Fibroblast of pulmonary artery (primary cell): ENCODE measurements around the gene ESF1.
"Not testable (repeated sequence)": the region's sequence is repeated elsewhere in the genome, so short reads cannot be mapped to it uniquely, and the experiment has no call there.

ENCODE experiments used
- DNase-seq: peaks from one replicate; pipeline ENCODE4 v3.0.0-alpha.2; 2010; ENCODE audit warnings: low read depth
- H3K4me3 ChIP-seq: replicated peaks from 2 replicates; pipeline ENCODE4 v1.5.1; 2011; ENCODE audit warnings: low read depth, mild to moderate bottlenecking, control low read depth, low read length, moderate library complexity
- CTCF ChIP-seq: IDR thresholded peaks from 2 replicates; pipeline ENCODE4 v1.5.1; 2011; ENCODE audit warnings: mild to moderate bottlenecking, control low read depth, low read length, inconsistent platforms; ENCODE audit errors: missing control alignments

Gene ESF1

GRCh38 chr20:13741879-13742278 lies 42.8 kb downstream of the ESF1 start:
- DNase-seq = no peak
- TF ChIP-seq CTCF = no peak
- no peak overlapping the region for H3K4me3 ChIP-seq

- peak; percentile 73 for DNase-seq
- no peak for TF ChIP-seq CTCF
- H3K4me3 ChIP-seq = no peak overlapping the region
These were observed 44.7 kb downstream of the ESF1 start for GRCh38 chr20:13739731-13740649.

GRCh38 chr20:13738187-13738586 lies 46.5 kb downstream of the ESF1 start:
- not testable (repeated sequence) for DNase-seq, H3K4me3 ChIP-seq

- no peak overlapping the region for H3K4me3 ChIP-seq
- DNase-seq = peak; percentile 91
These were observed 48.1 kb downstream of the ESF1 start for GRCh38 chr20:13736436-13737191.

GRCh38 chr20:13735826-13736225 lies 48.9 kb downstream of the ESF1 start:
- no peak for DNase-seq
- no peak overlapping the region for H3K4me3 ChIP-seq
- no peak for TF ChIP-seq CTCF

More at GRCh38 chr20:13736436-13737191, 48.1 kb downstream of the ESF1 start:
- no peak for TF ChIP-seq CTCF

GRCh38 chr20:13723011-13723410 lies 61.7 kb downstream of the ESF1 start:
- H3K4me3 ChIP-seq = no peak overlapping the region
- TF ChIP-seq CTCF = no peak
- DNase-seq = no peak

- DNase-seq = no peak
- TF ChIP-seq CTCF = no peak
- no peak overlapping the region for H3K4me3 ChIP-seq
These were observed 66.5 kb downstream of the ESF1 start for GRCh38 chr20:13718171-13718570.
